ENCODE measurements around the gene PCSK1. TPM values are rescaled to one million over a fixed set of nuclear protein-coding genes. Genes with fewer than 3 reads are reported as not detected.

The PCSK1 gene
- total RNA-seq, 1 experiment from 2014 or later = 0.41 TPM

DNA sequence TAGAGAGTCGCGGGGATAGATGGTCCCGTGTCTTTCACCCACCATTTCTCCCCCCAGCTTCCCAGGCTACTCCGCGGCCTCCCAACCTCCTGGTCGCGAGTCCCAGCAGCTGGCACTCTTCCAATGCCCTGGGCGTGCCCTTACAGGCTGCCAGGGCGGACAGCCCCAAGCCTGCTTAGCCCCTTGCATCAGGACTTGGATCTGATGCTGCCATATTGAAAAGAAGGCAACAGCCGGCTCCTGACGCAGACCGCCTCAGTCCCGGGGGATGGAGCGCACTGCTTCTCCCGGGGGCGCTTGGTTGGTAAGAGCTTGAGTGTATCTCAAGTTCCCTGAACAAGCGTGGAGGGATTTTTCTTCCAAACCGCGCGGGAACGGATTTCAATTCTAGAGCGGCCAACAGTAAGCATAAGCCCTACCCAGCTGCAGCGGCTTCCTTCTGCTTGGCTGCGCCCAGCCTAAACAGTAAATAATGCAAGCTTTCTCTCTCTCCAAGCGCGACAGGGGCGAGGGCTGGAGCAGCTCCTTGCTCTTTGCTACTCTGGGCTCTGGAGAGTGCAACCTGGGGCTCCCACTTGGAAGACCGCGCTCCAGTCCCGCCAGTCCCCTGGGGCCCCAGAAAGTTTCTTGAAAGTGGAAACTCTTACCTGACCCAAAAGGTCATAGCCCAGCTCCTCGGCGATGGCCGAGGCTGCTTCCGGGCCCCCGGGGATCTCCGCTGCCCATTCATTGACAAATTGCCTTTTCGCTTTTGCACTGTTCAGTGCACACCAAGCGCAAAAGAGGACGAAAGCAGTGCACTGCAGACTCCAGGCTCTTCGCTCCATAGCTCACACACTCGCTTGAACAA, 607 bp downstream of the PCSK1 start:
- Mint-ChIP-seq H3K27me3 (ENCODE audit: insufficient read depth, unreplicated experiment) (peaks cover 36% of the 10 kb centered on the region), H3K9me3 (ENCODE audit: unreplicated experiment) (no peaks in the 10 kb centered on the region), H3K4me3 (ENCODE audit: unreplicated experiment) (no peak overlapping the region), H3K36me3 (ENCODE audit: insufficient read depth, unreplicated experiment) (no peaks in the 10 kb centered on the region), H3K4me1 (ENCODE audit: low read depth, unreplicated experiment) (peaks cover 6% of the 10 kb centered on the region), H3K27ac (ENCODE audit: unreplicated experiment) (no peak overlapping the region)
- DNase-seq = no peak
- no TSS peak for BruUV-seq (replicated peaks)
- H3K9me3 ChIP-seq = no peaks in the 10 kb centered on the region
- H3K27me3 ChIP-seq (replicated peaks; ENCODE audit: control insufficient read depth, insufficient read depth, low read length) = peaks cover 1% of the 10 kb centered on the region; the same call in 1 of the 2 replicates
- TF ChIP-seq, protein P1, sequence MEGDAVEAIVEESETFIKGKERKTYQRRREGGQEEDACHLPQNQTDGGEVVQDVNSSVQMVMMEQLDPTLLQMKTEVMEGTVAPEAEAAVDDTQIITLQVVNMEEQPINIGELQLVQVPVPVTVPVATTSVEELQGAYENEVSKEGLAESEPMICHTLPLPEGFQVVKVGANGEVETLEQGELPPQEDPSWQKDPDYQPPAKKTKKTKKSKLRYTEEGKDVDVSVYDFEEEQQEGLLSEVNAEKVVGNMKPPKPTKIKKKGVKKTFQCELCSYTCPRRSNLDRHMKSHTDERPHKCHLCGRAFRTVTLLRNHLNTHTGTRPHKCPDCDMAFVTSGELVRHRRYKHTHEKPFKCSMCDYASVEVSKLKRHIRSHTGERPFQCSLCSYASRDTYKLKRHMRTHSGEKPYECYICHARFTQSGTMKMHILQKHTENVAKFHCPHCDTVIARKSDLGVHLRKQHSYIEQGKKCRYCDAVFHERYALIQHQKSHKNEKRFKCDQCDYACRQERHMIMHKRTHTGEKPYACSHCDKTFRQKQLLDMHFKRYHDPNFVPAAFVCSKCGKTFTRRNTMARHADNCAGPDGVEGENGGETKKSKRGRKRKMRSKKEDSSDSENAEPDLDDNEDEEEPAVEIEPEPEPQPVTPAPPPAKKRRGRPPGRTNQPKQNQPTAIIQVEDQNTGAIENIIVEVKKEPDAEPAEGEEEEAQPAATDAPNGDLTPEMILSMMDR (IDR thresholded peaks at IDR 0.05; ENCODE audit: insufficient read depth in 1 of 2, low read depth in 1 of 2, low read length in 1 of 2, severe bottlenecking in 1 of 2, unreplicated experiment in 1 of 2) = no peak
- H3K36me3 ChIP-seq (ENCODE audit: control insufficient read depth, insufficient read depth, low read length) = no peaks in the 10 kb centered on the region
- H3K4me3 ChIP-seq (ENCODE audit: low read depth, low read length) = no peak overlapping the region
- no peaks in the 10 kb centered on the region for H3K4me1 ChIP-seq
- ChIA-PET CTCF (no interaction called here), POLR2A (no interaction called here)
- intact Hi-C loops (cut with micrococcal nuclease; ENCODE audit: unreplicated experiment) = loop anchor here (5.0 kb wide), 2 partner anchors 50 to 80 kb away; no protein-coding TSS in a partner anchor

DNA sequence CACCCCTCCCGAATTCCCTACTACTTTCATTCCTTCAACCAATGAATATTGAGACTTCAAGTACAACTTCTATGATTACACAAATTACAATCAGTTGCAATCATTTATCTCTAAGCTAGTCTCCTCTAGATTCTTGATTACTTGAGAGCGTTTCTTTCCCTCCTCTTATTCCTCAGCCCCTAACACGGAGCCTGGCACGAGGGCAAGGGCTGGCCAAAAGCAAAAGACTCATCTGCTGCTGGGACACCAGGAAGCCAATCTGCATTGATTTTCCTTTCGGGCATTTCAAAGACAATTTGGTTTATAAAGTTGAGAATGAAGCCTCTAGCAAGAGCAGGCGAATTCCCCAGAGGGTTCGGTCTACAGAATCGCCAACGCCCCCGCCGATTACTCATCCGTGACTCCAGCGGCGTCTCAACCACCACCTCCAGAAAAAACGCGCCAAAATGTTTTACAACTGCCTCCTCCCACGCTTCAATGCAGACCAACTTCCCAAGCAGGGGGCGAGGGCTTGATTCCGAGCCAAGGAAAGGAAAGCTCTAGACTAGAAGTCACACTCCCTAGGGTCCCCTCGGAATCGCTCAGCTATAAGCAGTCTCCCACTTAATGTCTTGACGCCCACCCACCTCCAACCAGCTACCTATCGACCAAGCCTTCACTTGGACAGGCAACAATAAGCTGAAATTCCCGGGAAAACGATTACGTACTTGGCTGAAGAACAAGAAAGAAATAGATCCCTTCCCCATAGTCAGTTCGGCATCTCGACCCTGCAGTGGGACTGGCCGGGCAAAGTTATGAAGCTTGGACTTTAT, 1.5 kb downstream of the PCSK1 start:
- BruUV-seq (replicated peaks) = no TSS peak
- Mint-ChIP-seq H3K27ac (ENCODE audit: unreplicated experiment) (no peak overlapping the region), H3K27me3 (ENCODE audit: insufficient read depth, unreplicated experiment) (peaks cover 39% of the 10 kb centered on the region), H3K4me3 (ENCODE audit: unreplicated experiment) (no peak overlapping the region), H3K4me1 (ENCODE audit: low read depth, unreplicated experiment) (peaks cover 6% of the 10 kb centered on the region), H3K36me3 (ENCODE audit: insufficient read depth, unreplicated experiment) (no peaks in the 10 kb centered on the region), H3K9me3 (ENCODE audit: unreplicated experiment) (no peaks in the 10 kb centered on the region)
- no peak for DNase-seq
- TF ChIP-seq, protein P1 (IDR thresholded peaks at IDR 0.05; ENCODE audit: insufficient read depth in 1 of 2, low read depth in 1 of 2, low read length in 1 of 2, severe bottlenecking in 1 of 2, unreplicated experiment in 1 of 2) = no peak
- POLR2A ChIA-PET = interaction anchor here (0.6 kb wide), 1 partner anchor 16 kb away, joined by 4 read pairs; no protein-coding TSS in a partner anchor
- H3K36me3 ChIP-seq (ENCODE audit: control insufficient read depth, insufficient read depth, low read length) = no peaks in the 10 kb centered on the region
- H3K9me3 ChIP-seq = no peaks in the 10 kb centered on the region
- intact Hi-C loops (cut with micrococcal nuclease; ENCODE audit: unreplicated experiment) = loop anchor here (5.0 kb wide), 2 partner anchors 51 to 79 kb away; no protein-coding TSS in a partner anchor
- H3K4me1 ChIP-seq = no peaks in the 10 kb centered on the region
- peaks cover 1% of the 10 kb centered on the region; the same call in 1 of the 2 replicates for H3K27me3 ChIP-seq (replicated peaks; ENCODE audit: control insufficient read depth, insufficient read depth, low read length)
- H3K4me3 ChIP-seq (ENCODE audit: low read depth, low read length) = no peak overlapping the region
- CTCF ChIA-PET = no interaction called here

DNA sequence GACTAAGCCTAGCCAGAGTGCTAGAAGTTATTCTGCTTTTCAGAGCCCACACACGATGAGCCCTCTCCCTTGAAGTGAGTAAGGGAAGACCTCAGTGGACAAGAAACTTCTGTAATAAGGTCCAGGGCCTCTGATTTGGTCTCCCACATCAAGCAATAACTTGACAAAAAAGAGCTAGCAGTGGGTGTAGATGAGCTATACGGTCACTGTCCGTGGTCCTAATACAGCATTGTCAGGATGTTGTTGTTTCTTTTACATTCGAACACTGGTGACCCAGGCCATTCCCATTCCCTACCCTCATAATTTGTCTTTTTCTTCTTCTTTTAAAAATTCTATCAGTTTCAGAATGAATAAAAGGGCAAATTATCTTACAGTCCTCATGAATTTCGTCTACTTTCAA, 5.2 kb downstream of the PCSK1 start:
- no peaks in the 10 kb centered on the region for H3K9me3 Mint-ChIP-seq (ENCODE audit: unreplicated experiment)
- CTCF ChIA-PET = no interaction called here
- peaks cover 29% of the 10 kb centered on the region for H3K27me3 Mint-ChIP-seq (ENCODE audit: insufficient read depth, unreplicated experiment)
- no peaks in the 10 kb centered on the region for H3K36me3 ChIP-seq (ENCODE audit: control insufficient read depth, insufficient read depth, low read length)
- DNase-seq = peak in 1 of 2 experiments; percentile 19
- H3K9me3 ChIP-seq = no peaks in the 10 kb centered on the region
- H3K4me1 ChIP-seq = no peaks in the 10 kb centered on the region
- H3K27ac Mint-ChIP-seq (ENCODE audit: unreplicated experiment) = no peak overlapping the region
- no peak overlapping the region for H3K4me3 ChIP-seq (ENCODE audit: low read depth, low read length)
- POLR2A ChIA-PET = no interaction called here
- H3K27me3 ChIP-seq (replicated peaks; ENCODE audit: control insufficient read depth, insufficient read depth, low read length) = peaks cover 1% of the 10 kb centered on the region; the same call in 1 of the 2 replicates
- BruUV-seq (replicated peaks) = no TSS peak
- intact Hi-C loops (cut with micrococcal nuclease; ENCODE audit: unreplicated experiment) = no loop called here
- H3K4me3 Mint-ChIP-seq (ENCODE audit: unreplicated experiment) = no peak overlapping the region
- H3K4me1 Mint-ChIP-seq (ENCODE audit: low read depth, unreplicated experiment) = no peaks in the 10 kb centered on the region
- TF ChIP-seq, protein P1 (IDR thresholded peaks at IDR 0.05; ENCODE audit: insufficient read depth in 1 of 2, low read depth in 1 of 2, low read length in 1 of 2, severe bottlenecking in 1 of 2, unreplicated experiment in 1 of 2) = no peak
- no peaks in the 10 kb centered on the region for H3K36me3 Mint-ChIP-seq (ENCODE audit: insufficient read depth, unreplicated experiment)
